HCT116 (cell line): ENCODE data around the gene NCAPD2. TPM values are rescaled to one million over a fixed set of nuclear protein-coding genes. Genes with fewer than 3 reads are reported as not detected.

ENCODE experiments used
- ATAC-seq: fragments of 200-7000 bp; cut with Tn5 transposase; 2 replicates; pipeline ENCODE4 v1.9.1; 2020; ENCODE audit warnings: mild to moderate bottlenecking, moderate library complexity
- BruUV-seq: library from RNA; stranded (reverse); fragments of 400-500 nt; replicated peaks from 2 replicates; lab custom pipeline; 2021; lab: Mats Ljungman, UMichigan
- CTCF ChIA-PET: fragments of 300-600 bp; sonication (Branson Sonifier 250); formaldehyde crosslinking; loops from one replicate; lab custom pipeline; 2021; ENCODE audit warnings: antibody characterized with exemption; lab: Charles Lee
- POLR2A ChIA-PET: fragments of 300-600, 350-600 bp; sonication (Branson Sonifier 250); formaldehyde crosslinking; loops from one replicate; lab custom pipeline; 2021; ENCODE audit warnings: antibody characterized with exemption; lab: Charles Lee
- RAD21 ChIA-PET, 2 experiments: fragments of 300-600 bp; sonication (Branson Sonifier 250); formaldehyde crosslinking; loops; one replicate each; lab custom pipeline; 2023; ENCODE audit warnings: low total read pairs in 2 of 2; ENCODE audit not compliant: uncharacterized antibody in 2 of 2, unreplicated experiment in 2 of 2, low non-redundant PET in 1 of 2; lab: Charles Lee
- DNase-seq: peaks from one replicate; pipeline ENCODE4 v3.0.0-alpha.2; 2010; ENCODE audit warnings: low read depth, low spot score
- H2AFZ ChIP-seq: fragments of 200-600 bp; shearing (Covaris generic), sonication (generic); 2 replicates; pipeline ENCODE4 v1.6.1; 2017; ENCODE audit warnings: low read depth, mixed run types, mixed read lengths, antibody characterized with exemption, low read length; ENCODE audit not compliant: poor library complexity, severe bottlenecking
- H3K27ac ChIP-seq: 2 replicates; pipeline ENCODE4 v1.5.1; 2012; ENCODE audit warnings: low read depth, low read length
- H3K27me3 ChIP-seq: fragments of 200-600 bp; sonication (generic); 2 replicates; pipeline ENCODE4 v1.6.1; 2016; ENCODE audit warnings: mixed run types, low read length, mixed read lengths; ENCODE audit not compliant: insufficient read depth
- H3K36me3 ChIP-seq, 2 experiments: fragments of 200-500 bp in 1 of 2; fragments of 200-600 bp in 1 of 2; sonication (Bioruptor generic) in 1 of 2; sonication (generic) in 1 of 2; 2 replicates each; pipeline versions ENCODE4 v1.5.1 to v1.6.1; 2014 to 2016; ENCODE audit warnings: low read length in 2 of 2, inconsistent platforms in 1 of 2, mixed read lengths in 1 of 2, mixed run types in 1 of 2; ENCODE audit not compliant: insufficient read depth in 2 of 2, control insufficient read depth in 1 of 2
- H3K4me1 ChIP-seq, 2 experiments: fragments of 200-600 bp in 1 of 2; sonication (generic) in 1 of 2; 2 replicates each; pipeline versions ENCODE4 v1.5.1 to v1.6.1; 2012 to 2017; ENCODE audit warnings: low read length in 2 of 2, inconsistent platforms in 1 of 2, mild to moderate bottlenecking in 1 of 2, mixed read lengths in 1 of 2, mixed run types in 1 of 2, moderate library complexity in 1 of 2; ENCODE audit not compliant: insufficient read depth in 2 of 2, control insufficient read depth in 1 of 2
- H3K4me2 ChIP-seq: fragments of 200-600 bp; sonication (generic); 2 replicates; pipeline ENCODE4 v1.6.1; 2017; ENCODE audit warnings: mixed run types, low read length, mixed read lengths
- H3K4me3 ChIP-seq, 2 experiments: fragments of 200-600 bp in 1 of 2; sonication (generic) in 1 of 2; replicated peaks in 1 of 2; 2 replicates each; pipeline ENCODE4 v1.5.1; 2011 to 2016; ENCODE audit warnings: low read length in 2 of 2, control low read depth in 1 of 2, low read depth in 1 of 2, mild to moderate bottlenecking in 1 of 2, mixed read lengths in 1 of 2, mixed run types in 1 of 2
- H3K79me2 ChIP-seq: fragments of 200-600 bp; sonication (generic); 2 replicates; pipeline ENCODE4 v1.6.1; 2017; ENCODE audit warnings: mild to moderate bottlenecking, mixed run types, low read length, moderate library complexity, mixed read lengths; ENCODE audit not compliant: insufficient read depth
- H3K9ac ChIP-seq: fragments of 200-600 bp; sonication (generic); 2 replicates; pipeline ENCODE4 v1.6.1; 2016; ENCODE audit warnings: low read length, mixed read lengths
- H3K9me2 ChIP-seq: fragments of 200-600 bp; sonication (generic), shearing (Covaris generic); 2 replicates; pipeline ENCODE4 v1.6.1; 2017; ENCODE audit warnings: mixed run types, mild to moderate bottlenecking, moderate library complexity; ENCODE audit not compliant: insufficient read depth
- H3K9me3 ChIP-seq, 2 experiments: fragments of 200-500 bp in 1 of 2; fragments of 200-600 bp in 1 of 2; sonication (Bioruptor generic) in 1 of 2; sonication (generic) in 1 of 2; 2 replicates each; pipeline ENCODE4 v1.6.1; 2014 to 2017; ENCODE audit warnings: low read length in 2 of 2, mixed read lengths in 2 of 2, inconsistent platforms in 1 of 2, low read depth in 1 of 2, mild to moderate bottlenecking in 1 of 2, mixed run types in 1 of 2, moderate library complexity in 1 of 2; ENCODE audit not compliant: control insufficient read depth in 1 of 2, insufficient read depth in 1 of 2
- H4K20me1 ChIP-seq: fragments of 200-600 bp; sonication (generic), shearing (Covaris generic); 2 replicates; pipeline ENCODE4 v1.6.1; 2017; ENCODE audit warnings: mixed run types, mild to moderate bottlenecking, moderate library complexity; ENCODE audit not compliant: insufficient read depth
- EGR1 ChIP-seq: IDR thresholded peaks from 2 replicates; pipeline ENCODE4 v1.6.1; 2012; ENCODE audit warnings: low read depth
- POLR2A ChIP-seq: IDR thresholded peaks from 2 replicates; pipeline ENCODE4 v1.7.0; 2011; ENCODE audit warnings: borderline replicate concordance; ENCODE audit not compliant: insufficient read depth, insufficient read length; ENCODE audit errors: extremely low read depth
- RAD21 ChIP-seq: IDR thresholded peaks from 2 replicates; pipeline ENCODE4 v1.6.1; 2012; ENCODE audit warnings: low read depth, mild to moderate bottlenecking
- SRF ChIP-seq: IDR thresholded peaks from 2 replicates; pipeline ENCODE4 v1.6.1; 2012; ENCODE audit warnings: low read depth
- ZNF274 ChIP-seq: fragments of 200-500 bp; sonication (Bioruptor generic); IDR thresholded peaks from 2 replicates; pipeline ENCODE4 v1.6.1; 2014; ENCODE audit warnings: mild to moderate bottlenecking, low read depth, low read length, inconsistent platforms
- intact Hi-C: fragments of 100-400 bp; cut with micrococcal nuclease; formaldehyde crosslinking; loops from 2 replicates; pipeline ENCODE4 v1.10.0; 2022
- total RNA-seq: library from RNA; stranded (reverse); gene quantifications from one replicate; pipeline ENCODE4 v1.2.1, GENCODE V29; 2021; ENCODE audit not compliant: unreplicated experiment

The NCAPD2 gene
- total RNA-seq, 1 experiment from 2014 or later: 177 TPM

- TF ChIP-seq EGR1: no peak
- no peak for TF ChIP-seq ZNF274
- TF ChIP-seq POLR2A: no peak
- TF ChIP-seq SRF: no peak
- TF ChIP-seq RAD21: no peak
- Histone ChIP-seq H3K36me3 (peaks cover 66 to 71% of the 10 kb centered on the region in 2 experiments), H3K9me3 (no peaks in the 10 kb centered on the region), H3K4me3 (no peak overlapping the region), H3K79me2 (peaks cover 18% of the 10 kb centered on the region; the same call in 1 of the 2 replicates), H2AFZ (no peak overlapping the region), H3K27me3 (no peaks in the 10 kb centered on the region), H3K4me1 (no peaks in the 10 kb centered on the region), H3K4me2 (no peak overlapping the region), H3K27ac (no peak overlapping the region), H3K9ac (no peak overlapping the region), H4K20me1 (no peaks in the 10 kb centered on the region; the same call in 1 of the 2 replicates), H3K9me2 (no peaks in the 10 kb centered on the region)
- CTCF ChIA-PET: no interaction called here
- DNase-seq (no peak), ATAC-seq (no peak)
- POLR2A ChIA-PET: interaction anchor here (0.6 kb wide), 1 partner anchor 13 kb away, joined by 3 read pairs; no protein-coding TSS in a partner anchor
- BruUV-seq: no TSS peak
- RAD21 ChIA-PET: no interaction called here
- intact Hi-C loops: no loop called here
Observed at GRCh38 chr12:6575648-6576047, 81.7 kb downstream of the NCAPD2 start.

Other genes with a start within 250 kb of the NCAPD2 start
- gene PLEKHG6, start 183.4 kb upstream of the NCAPD2 start, total RNA-seq: 27.4 TPM
- gene TNFRSF1A, start 152.0 kb upstream of the NCAPD2 start, total RNA-seq: 129 TPM
- gene SCNN1A, start 118.5 kb upstream of the NCAPD2 start, total RNA-seq: 118 TPM
- gene LTBR, start 109.9 kb upstream of the NCAPD2 start, total RNA-seq: 128 TPM
- 0.25 TPM for gene CD27, start 49.1 kb upstream of the NCAPD2 start, total RNA-seq
- gene TAPBPL, start 42.1 kb upstream of the NCAPD2 start, total RNA-seq: 0.54 TPM
- gene VAMP1, start 23.4 kb upstream of the NCAPD2 start, total RNA-seq: 12.1 TPM
- gene MRPL51, start 840 bp upstream of the NCAPD2 start, total RNA-seq: 265 TPM
- gene GAPDH, start 40.4 kb downstream of the NCAPD2 start, total RNA-seq: 5,901 TPM
- 0.34 TPM for gene IFFO1, start 61.9 kb downstream of the NCAPD2 start, total RNA-seq
- gene NOP2, start 74.2 kb downstream of the NCAPD2 start, total RNA-seq: 108 TPM
- gene CHD4, start 113.3 kb downstream of the NCAPD2 start, total RNA-seq: 342 TPM
- gene LPAR5, start 141.9 kb downstream of the NCAPD2 start, total RNA-seq: 5.2 TPM
- 1.0 TPM for gene ACRBP, start 153.3 kb downstream of the NCAPD2 start, total RNA-seq
- 17.9 TPM for gene ING4, start 169.0 kb downstream of the NCAPD2 start, total RNA-seq
- gene ZNF384, start 195.3 kb downstream of the NCAPD2 start, total RNA-seq: 73.4 TPM
- not detected for gene PIANP, start 206.7 kb downstream of the NCAPD2 start, total RNA-seq
- gene COPS7A, start 229.9 kb downstream of the NCAPD2 start, total RNA-seq: 67.8 TPM